GM13977 (cell line): ENCODE results near the gene CMTR2.

Experiments used
- DNase-seq: peaks from one replicate; pipeline ENCODE4 v3.0.0; 2012; ENCODE audit warnings: low spot score
- CTCF ChIP-seq: IDR thresholded peaks from 2 replicates; pipeline ENCODE4 v1.5.1; 2012; ENCODE audit warnings: mild to moderate bottlenecking, control low read depth; ENCODE audit not compliant: insufficient read depth; ENCODE audit errors: extremely low read depth, missing control alignments
- in situ Hi-C: fragments of 300-500 bp; cut with MboI; formaldehyde crosslinking; loops from one replicate; pipeline ENCODE4 v1.12.0; 2022; ENCODE audit warnings: low sequenced_read_pairs, low pct_unique_long_range_greater_than_20kb, mixed read lengths, inconsistent platforms; ENCODE audit not compliant: unreplicated experiment

The CMTR2 gene

GRCh38 chr16:71283612-71284011 is 5.6 kb downstream of the CMTR2 start:
- in situ Hi-C loops: no loop called here

GRCh38 chr16:71282943-71283342 is 6.3 kb downstream of the CMTR2 start:
- in situ Hi-C loops: no loop called here
- TF ChIP-seq CTCF: no peak
- no peak for DNase-seq

More at GRCh38 chr16:71283612-71284011, 5.6 kb downstream of the CMTR2 start:
- TF ChIP-seq CTCF: no peak
- DNase-seq: no peak

- in situ Hi-C loops: no loop called here
- no peak for TF ChIP-seq CTCF
- no peak for DNase-seq
Measured at GRCh38 chr16:71276589-71277334, 12.4 kb downstream of the CMTR2 start.

GRCh38 chr16:71273384-71273783 is 15.8 kb downstream of the CMTR2 start:
- DNase-seq: no peak
- TF ChIP-seq CTCF: no peak
- in situ Hi-C loops: no loop called here

- TF ChIP-seq CTCF: no peak
- DNase-seq: no peak
- in situ Hi-C loops: no loop called here
Measured at GRCh38 chr16:71264299-71264698, 24.9 kb downstream of the CMTR2 start.

GRCh38 chr16:71263582-71263981 is 25.6 kb downstream of the CMTR2 start:
- no peak for TF ChIP-seq CTCF
- DNase-seq: no peak
- in situ Hi-C loops: no loop called here

- in situ Hi-C loops: no loop called here
- DNase-seq: no peak
- no peak for TF ChIP-seq CTCF
Measured at GRCh38 chr16:71262391-71262790, 26.8 kb downstream of the CMTR2 start.
